CD4-positive, CD25-positive, alpha-beta regulatory T cell (primary cell): ENCODE results near the gene IMPA2. TPM values are rescaled to one million over a fixed set of nuclear protein-coding genes. Genes with fewer than 3 reads are reported as not detected.
A peak's percentile ranks its signal among the peaks of the same experiment; 100 is the strongest.

Source experiments
- ATAC-seq, 2 donors: fragments of 150-1000 bp; cut with Tn5 transposase; one replicate each; pipeline ENCODE4 v1.10.0; 2021; ENCODE audit warnings: low read depth in 2 of 2, moderate number of reproducible peaks in 2 of 2, moderate library complexity in 1 of 2
- DNase-seq, 3 donors: peaks; one replicate each; pipeline versions ENCODE4 v3.0.0 to v3.0.0-alpha.2; 2012 to 2022; ENCODE audit warnings: mixed read lengths in 1 of 3
- H3K27ac ChIP-seq: one replicate; pipeline ENCODE4 v1.7.0; 2013; ENCODE audit warnings: mild to moderate bottlenecking, low read length; ENCODE audit not compliant: insufficient read depth, poor library complexity, severe bottlenecking
- H3K27me3 ChIP-seq: one replicate; pipeline ENCODE4 v1.7.0; 2013; ENCODE audit warnings: low read length; ENCODE audit not compliant: control insufficient read depth, insufficient read depth
- H3K36me3 ChIP-seq: one replicate; pipeline ENCODE4 v1.7.0; 2013; ENCODE audit warnings: mild to moderate bottlenecking, low read length, moderate library complexity; ENCODE audit not compliant: control insufficient read depth, insufficient read depth
- H3K4me1 ChIP-seq: 2 replicates; pipeline ENCODE4 v1.7.0; 2013; ENCODE audit warnings: mild to moderate bottlenecking, low read length; ENCODE audit not compliant: insufficient read depth, control insufficient read depth, poor library complexity, severe bottlenecking
- H3K4me3 ChIP-seq: one replicate; pipeline ENCODE4 v1.7.0; 2013; ENCODE audit warnings: low read depth, mild to moderate bottlenecking, low read length, moderate library complexity
- H3K9me3 ChIP-seq, 2 experiments: 1 replicate in 1 of 2; 2 replicates in 1 of 2; pipeline ENCODE4 v1.7.0; 2013; ENCODE audit warnings: low read length in 2 of 2, mild to moderate bottlenecking in 1 of 2, moderate library complexity in 1 of 2; ENCODE audit not compliant: control insufficient read depth in 2 of 2
- H3K27ac Mint-ChIP-seq, 3 donors: one replicate each; pipeline ENCODE4 v1.8.0; 2020 to 2022; ENCODE audit warnings: mild to moderate bottlenecking in 3 of 3, mixed read lengths in 3 of 3, moderate library complexity in 2 of 3
- H3K27me3 Mint-ChIP-seq: one replicate; pipeline ENCODE4 v1.8.0; 2022; ENCODE audit warnings: mild to moderate bottlenecking, mixed read lengths
- H3K36me3 Mint-ChIP-seq: one replicate; pipeline ENCODE4 v1.8.0; 2020; ENCODE audit warnings: mixed read lengths
- H3K4me1 Mint-ChIP-seq, 4 donors: one replicate each; pipeline ENCODE4 v1.8.0; 2020 to 2022; ENCODE audit warnings: mixed read lengths in 4 of 4, mild to moderate bottlenecking in 1 of 4
- H3K4me3 Mint-ChIP-seq, 4 donors: one replicate each; pipeline ENCODE4 v1.8.0; 2020 to 2022; ENCODE audit warnings: mild to moderate bottlenecking in 4 of 4, mixed read lengths in 4 of 4, moderate library complexity in 3 of 4
- H3K9me3 Mint-ChIP-seq, 7 donors: one replicate each; pipeline ENCODE4 v1.8.0; 2020 to 2022; ENCODE audit warnings: mixed read lengths in 7 of 7, mild to moderate bottlenecking in 3 of 7, moderate library complexity in 2 of 7
- polyA plus RNA-seq, 4 donors: library from polyadenylated mRNA; unstranded; fragments of 300-500 nt; fragmentation: Illumina TruSeq; gene quantifications; one replicate each; pipeline ENCODE4 v1.2.3, GENCODE V29; 2021
- total RNA-seq: library from RNA; stranded (reverse); gene quantifications from one replicate; pipeline ENCODE4 v1.2.3, GENCODE V29; 2022

The IMPA2 gene
- total and polyA plus RNA-seq, 5 donors from 2014 or later: 5.1 to 14.6 (median 6.9) TPM

DNA sequence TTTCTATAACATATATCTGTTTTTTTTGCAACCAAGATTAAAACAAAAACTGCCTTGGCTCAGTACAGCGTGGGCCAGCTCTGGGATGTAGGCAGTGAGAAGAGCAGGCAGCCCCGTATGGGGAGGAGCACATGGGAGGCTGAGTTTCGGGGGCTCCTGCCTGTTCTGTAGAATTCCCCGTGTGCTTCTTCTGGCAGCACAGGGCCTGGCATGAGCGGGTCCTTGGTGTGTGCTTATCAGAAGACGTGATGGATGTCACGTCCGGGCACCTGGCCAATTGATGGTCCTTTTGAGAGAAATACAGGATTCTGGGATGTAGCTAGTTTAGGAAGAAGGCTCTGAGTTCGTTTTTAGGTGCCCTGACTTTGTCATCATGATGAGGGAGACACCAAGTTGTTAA is 16.2 kb downstream of the IMPA2 start:
- Histone ChIP-seq H3K4me3 (no peak overlapping the region), H3K36me3 (no peaks in the 10 kb centered on the region), H3K27ac (no peak overlapping the region), H3K4me1 (peaks cover 6% of the 10 kb centered on the region), H3K9me3 (no peaks in the 10 kb centered on the region), H3K27me3 (no peaks in the 10 kb centered on the region)
- H3K4me3 Mint-ChIP-seq: no peak overlapping the region
- DNase-seq: no peak
- ATAC-seq: no peak
- no peaks in the 10 kb centered on the region for H3K27me3 Mint-ChIP-seq
- H3K9me3 Mint-ChIP-seq: no peaks in the 10 kb centered on the region
- no peak overlapping the region for H3K27ac Mint-ChIP-seq
- H3K4me1 Mint-ChIP-seq: peaks cover 7 to 14% (median 10%) of the 10 kb centered on the region in 4 donors
- peaks cover 3% of the 10 kb centered on the region for H3K36me3 Mint-ChIP-seq

DNA sequence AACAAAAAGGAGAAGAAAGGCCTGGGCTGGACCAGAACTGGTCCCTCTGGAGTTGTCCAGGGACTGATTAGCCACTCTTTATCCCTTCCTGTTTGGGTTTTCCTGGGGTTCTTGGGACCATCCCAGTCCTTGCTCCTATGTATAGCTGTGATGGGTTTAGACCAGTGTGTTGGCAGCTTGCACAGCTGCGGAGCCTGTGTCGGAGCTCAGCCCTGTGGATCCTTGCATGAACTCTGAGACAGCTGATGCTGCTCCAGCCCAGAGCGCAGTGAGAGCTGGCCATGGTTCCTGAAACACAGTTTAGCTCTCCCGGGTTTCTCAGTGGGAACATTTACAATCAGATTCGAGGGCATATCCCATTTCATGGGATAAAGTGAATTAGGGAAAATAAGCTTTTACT is 16.9 kb downstream of the IMPA2 start:
- H3K9me3 ChIP-seq: no peaks in the 10 kb centered on the region
- Mint-ChIP-seq H3K27me3 (no peaks in the 10 kb centered on the region), H3K27ac (peak overlapping the region in 1 of 3 donors; percentile 29), H3K9me3 (no peaks in the 10 kb centered on the region), H3K4me3 (no peak overlapping the region), H3K36me3 (peaks cover 3% of the 10 kb centered on the region), H3K4me1 (peaks cover 7 to 14% (median 10%) of the 10 kb centered on the region in 4 donors)
- no peak for ATAC-seq
- no peaks in the 10 kb centered on the region for H3K27me3 ChIP-seq
- DNase-seq: no peak
- no peaks in the 10 kb centered on the region for H3K36me3 ChIP-seq
- no peak overlapping the region for H3K4me3 ChIP-seq
- H3K4me1 ChIP-seq: peaks cover 6% of the 10 kb centered on the region
- H3K27ac ChIP-seq: no peak overlapping the region

DNA sequence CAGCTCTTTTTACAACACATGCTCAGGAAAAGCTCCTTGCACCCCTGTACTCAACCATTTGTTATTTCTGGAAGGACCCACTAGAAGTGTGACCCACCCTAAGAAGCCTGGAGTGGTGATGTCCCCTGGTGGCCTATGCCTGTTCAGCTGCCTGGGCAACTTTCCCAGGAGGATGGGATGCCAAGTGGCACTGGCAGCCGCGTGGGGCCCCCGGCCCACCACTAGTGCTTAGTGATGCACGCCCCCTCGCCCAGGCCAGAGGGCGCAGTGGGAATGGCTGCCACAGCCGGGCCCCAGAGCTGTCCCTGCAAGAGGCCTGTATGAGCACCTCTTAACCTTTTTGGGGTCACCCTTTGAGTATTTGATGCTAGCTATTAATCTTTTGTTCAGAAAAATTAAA is 18.1 kb downstream of the IMPA2 start:
- no peak overlapping the region for H3K4me3 Mint-ChIP-seq
- Histone ChIP-seq H3K9me3 (no peaks in the 10 kb centered on the region), H3K4me3 (no peak overlapping the region), H3K36me3 (no peaks in the 10 kb centered on the region), H3K4me1 (peaks cover 6% of the 10 kb centered on the region), H3K27me3 (no peaks in the 10 kb centered on the region), H3K27ac (no peak overlapping the region)
- ATAC-seq: no peak
- peaks cover 3% of the 10 kb centered on the region for H3K36me3 Mint-ChIP-seq
- no peak overlapping the region for H3K27ac Mint-ChIP-seq
- H3K27me3 Mint-ChIP-seq: no peaks in the 10 kb centered on the region
- DNase-seq: no peak
- no peaks in the 10 kb centered on the region for H3K9me3 Mint-ChIP-seq
- H3K4me1 Mint-ChIP-seq: peaks cover 7 to 14% (median 10%) of the 10 kb centered on the region in 4 donors

DNA sequence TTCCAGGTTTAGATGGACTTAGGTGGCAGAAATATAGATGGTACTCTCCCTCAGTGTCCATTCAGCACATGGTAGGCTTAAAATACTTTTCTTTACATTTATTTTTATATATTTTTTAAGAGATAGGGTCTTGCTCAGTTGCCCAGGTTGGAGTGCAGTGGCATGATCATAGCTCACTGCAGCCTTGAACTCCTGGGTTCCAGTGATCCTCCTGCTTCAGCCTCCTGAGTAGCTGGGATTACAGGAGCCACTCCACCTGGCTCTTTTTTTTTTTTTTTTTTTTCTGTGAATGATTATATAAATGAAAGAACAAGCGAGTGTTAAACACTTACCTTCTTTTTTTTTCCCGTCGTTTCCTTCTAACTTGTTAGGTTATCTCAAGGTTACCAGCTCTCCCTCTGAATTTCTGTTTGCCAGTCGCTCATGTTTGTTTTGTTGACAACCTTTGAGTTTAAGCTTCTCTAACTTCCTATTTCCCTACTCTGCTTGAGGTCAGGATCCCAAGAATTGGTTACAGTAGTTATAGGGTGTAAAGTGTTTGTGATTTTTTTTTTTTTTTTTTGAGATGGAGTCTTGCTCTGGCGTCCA is 18.9 kb downstream of the IMPA2 start:
- H3K4me1 Mint-ChIP-seq: peaks cover 7 to 12% (median 10%) of the 10 kb centered on the region in 4 donors
- H3K36me3 Mint-ChIP-seq: peaks cover 3% of the 10 kb centered on the region
- Histone ChIP-seq H3K9me3 (no peaks in the 10 kb centered on the region), H3K4me3 (no peak overlapping the region), H3K27ac (no peak overlapping the region), H3K27me3 (no peaks in the 10 kb centered on the region), H3K4me1 (peaks cover 6% of the 10 kb centered on the region), H3K36me3 (no peaks in the 10 kb centered on the region)
- no peak overlapping the region for H3K27ac Mint-ChIP-seq
- no peaks in the 10 kb centered on the region for H3K27me3 Mint-ChIP-seq
- no peak for DNase-seq
- ATAC-seq: no peak
- no peak overlapping the region for H3K4me3 Mint-ChIP-seq
- H3K9me3 Mint-ChIP-seq: no peaks in the 10 kb centered on the region

DNA sequence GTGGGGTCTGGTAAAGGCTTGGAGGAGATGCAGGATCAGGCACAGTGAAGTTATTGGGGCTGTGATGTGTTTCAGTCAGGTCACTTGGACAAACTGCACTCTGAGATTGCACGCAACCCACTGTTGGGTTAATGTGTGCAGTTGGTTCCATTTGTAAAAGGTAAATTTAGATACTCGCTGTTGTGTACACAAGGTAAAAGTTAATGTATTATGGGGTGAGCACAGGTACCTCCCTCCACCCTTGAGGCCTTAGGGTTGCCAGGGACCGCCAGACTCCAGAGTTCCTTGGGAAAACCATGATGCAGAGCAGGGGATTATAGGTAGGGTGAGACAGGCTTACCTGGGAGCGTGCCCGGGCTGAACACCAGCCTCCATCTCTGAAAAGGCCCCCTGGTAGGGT is 20.1 kb downstream of the IMPA2 start:
- Mint-ChIP-seq H3K9me3 (no peaks in the 10 kb centered on the region), H3K36me3 (peaks cover 3% of the 10 kb centered on the region), H3K4me1 (peaks cover 0 to 4% (median 2%) of the 10 kb centered on the region in 4 donors), H3K4me3 (no peak overlapping the region), H3K27me3 (no peaks in the 10 kb centered on the region), H3K27ac (no peak overlapping the region)
- H3K27me3 ChIP-seq: no peaks in the 10 kb centered on the region
- no peaks in the 10 kb centered on the region for H3K4me1 ChIP-seq
- DNase-seq: no peak
- H3K9me3 ChIP-seq: no peaks in the 10 kb centered on the region
- H3K4me3 ChIP-seq: no peak overlapping the region
- no peak overlapping the region for H3K27ac ChIP-seq
- no peak for ATAC-seq
- H3K36me3 ChIP-seq: no peaks in the 10 kb centered on the region

DNA sequence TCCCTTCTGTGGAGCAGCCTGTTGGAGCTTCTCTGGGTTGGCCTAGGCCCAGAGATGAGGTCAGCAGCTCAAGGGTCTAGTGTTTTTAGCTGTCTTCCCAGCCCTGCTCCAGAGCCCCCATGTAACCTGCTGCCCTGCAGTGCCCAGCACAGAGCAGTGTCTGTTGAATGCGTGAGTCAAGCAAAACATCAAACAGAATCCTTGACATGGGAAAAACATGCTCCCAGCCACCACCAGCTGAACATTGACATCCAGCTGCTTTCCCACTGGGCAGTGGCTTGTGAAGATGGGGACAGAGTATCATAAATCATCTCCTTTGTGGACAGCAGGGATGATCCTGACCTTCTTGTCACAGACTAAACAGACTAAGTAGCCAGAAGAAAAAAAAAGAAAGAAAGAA is 22.6 kb downstream of the IMPA2 start:
- Mint-ChIP-seq H3K4me3 (no peak overlapping the region), H3K9me3 (no peaks in the 10 kb centered on the region), H3K27me3 (no peaks in the 10 kb centered on the region), H3K36me3 (peaks cover 8% of the 10 kb centered on the region), H3K27ac (peak overlapping the region in 1 of 3 donors; percentile 9), H3K4me1 (no peaks in the 10 kb centered on the region)
- no peaks in the 10 kb centered on the region for H3K4me1 ChIP-seq
- H3K9me3 ChIP-seq: no peaks in the 10 kb centered on the region
- no peaks in the 10 kb centered on the region for H3K27me3 ChIP-seq
- no peaks in the 10 kb centered on the region for H3K36me3 ChIP-seq
- no peak for DNase-seq
- no peak for ATAC-seq
- H3K27ac ChIP-seq: no peak overlapping the region
- no peak overlapping the region for H3K4me3 ChIP-seq

DNA sequence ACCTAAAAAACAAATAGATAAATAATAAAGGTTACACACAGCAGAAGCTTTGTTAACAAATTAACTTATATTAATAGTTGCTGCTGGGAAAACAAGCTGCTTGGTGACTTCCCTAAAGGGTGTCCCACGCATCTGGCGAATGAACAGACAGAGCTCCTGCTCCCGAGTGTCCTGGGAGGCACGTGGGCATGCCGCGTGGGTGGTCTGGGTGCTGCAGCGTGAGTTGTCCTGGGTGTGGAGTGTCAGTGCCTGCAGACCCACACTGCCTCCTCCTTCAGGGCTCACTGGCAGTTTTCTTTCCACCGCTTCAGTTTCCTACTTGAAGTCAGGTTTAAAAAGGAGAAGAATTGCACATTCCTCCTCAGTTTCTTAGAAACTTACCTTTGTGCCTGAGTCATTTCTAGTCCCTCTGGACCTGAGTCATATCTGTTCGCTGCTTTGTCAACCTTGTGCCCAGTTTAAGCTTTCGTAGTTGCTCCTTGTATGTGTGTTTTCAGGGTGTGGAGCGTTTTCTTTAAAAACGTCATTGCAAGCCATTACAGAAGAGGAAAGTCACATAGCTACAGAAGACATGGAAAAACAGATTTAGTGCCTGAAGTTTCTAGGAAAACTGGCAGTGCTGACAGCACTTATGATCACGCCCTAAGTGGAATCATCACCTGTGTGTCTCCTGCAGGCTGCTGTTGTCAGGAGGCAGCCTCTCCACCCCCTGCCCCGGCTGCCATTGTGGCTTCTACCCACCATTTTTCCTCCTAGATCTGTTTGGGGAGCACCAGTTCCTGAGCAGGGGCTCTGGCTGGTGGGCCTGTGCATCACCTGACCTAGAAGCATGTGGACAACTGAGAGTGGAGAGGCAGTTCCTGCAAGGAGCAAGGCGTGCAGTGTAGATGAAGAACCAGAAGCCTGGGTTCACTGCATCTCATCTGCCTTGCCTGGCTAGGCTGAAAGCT is 24.5 kb downstream of the IMPA2 start:
- Mint-ChIP-seq H3K9me3 (no peaks in the 10 kb centered on the region), H3K27ac (peak overlapping the region in 1 of 3 donors; percentile 54), H3K27me3 (no peaks in the 10 kb centered on the region), H3K36me3 (peaks cover 8% of the 10 kb centered on the region), H3K4me3 (no peak overlapping the region), H3K4me1 (no peaks in the 10 kb centered on the region)
- Histone ChIP-seq H3K27me3 (no peaks in the 10 kb centered on the region), H3K9me3 (no peaks in the 10 kb centered on the region), H3K36me3 (no peaks in the 10 kb centered on the region), H3K4me3 (no peak overlapping the region), H3K27ac (no peak overlapping the region), H3K4me1 (no peaks in the 10 kb centered on the region)
- DNase-seq: no peak
- ATAC-seq: no peak

DNA sequence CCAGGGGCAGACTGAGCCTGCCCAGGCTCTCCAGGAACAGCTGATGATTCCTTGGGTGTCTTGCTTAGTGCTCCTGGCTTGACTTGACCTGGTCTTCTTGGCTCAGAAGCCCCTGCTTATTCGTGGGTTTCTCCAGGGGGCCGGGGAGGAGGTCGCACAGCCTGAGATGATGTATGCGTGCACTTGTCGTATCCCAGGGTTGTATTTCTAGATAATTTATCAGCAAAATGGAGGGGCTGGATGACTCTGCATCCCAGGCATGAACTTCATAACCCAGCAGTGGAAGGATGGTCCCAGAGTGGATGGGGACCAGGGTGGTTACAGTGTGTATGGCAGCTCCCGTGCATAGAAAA is 25.2 kb downstream of the IMPA2 start:
- no peaks in the 10 kb centered on the region for H3K36me3 ChIP-seq
- no peaks in the 10 kb centered on the region for H3K4me1 ChIP-seq
- no peaks in the 10 kb centered on the region for H3K27me3 ChIP-seq
- no peaks in the 10 kb centered on the region for H3K9me3 ChIP-seq
- H3K4me3 ChIP-seq: no peak overlapping the region
- Mint-ChIP-seq H3K9me3 (no peaks in the 10 kb centered on the region), H3K27ac (no peak overlapping the region), H3K4me1 (no peaks in the 10 kb centered on the region), H3K27me3 (no peaks in the 10 kb centered on the region), H3K36me3 (peaks cover 5% of the 10 kb centered on the region), H3K4me3 (no peak overlapping the region)
- DNase-seq: no peak
- no peak for ATAC-seq
- no peak overlapping the region for H3K27ac ChIP-seq
